NCI-H510A treated with DMSO at 0.1 percent for 48 hours (cell line): ENCODE results near the gene PIK3CB.
"Not testable (repeated sequence)": the region's sequence is repeated elsewhere in the genome, so short reads cannot be mapped to it uniquely, and the experiment has no call there.

Experiments
- DNase-seq: peaks from one replicate; lab custom pipeline; 2025; lab: John Stamatoyannopoulos, UW

Gene PIK3CB

GRCh38 chr3:138846824-138847223 is 12.1 kb upstream of the PIK3CB start:
- DNase-seq = not testable (repeated sequence)

GRCh38 chr3:138846262-138846791 is 11.6 kb upstream of the PIK3CB start:
- DNase-seq = no peak

DNA sequence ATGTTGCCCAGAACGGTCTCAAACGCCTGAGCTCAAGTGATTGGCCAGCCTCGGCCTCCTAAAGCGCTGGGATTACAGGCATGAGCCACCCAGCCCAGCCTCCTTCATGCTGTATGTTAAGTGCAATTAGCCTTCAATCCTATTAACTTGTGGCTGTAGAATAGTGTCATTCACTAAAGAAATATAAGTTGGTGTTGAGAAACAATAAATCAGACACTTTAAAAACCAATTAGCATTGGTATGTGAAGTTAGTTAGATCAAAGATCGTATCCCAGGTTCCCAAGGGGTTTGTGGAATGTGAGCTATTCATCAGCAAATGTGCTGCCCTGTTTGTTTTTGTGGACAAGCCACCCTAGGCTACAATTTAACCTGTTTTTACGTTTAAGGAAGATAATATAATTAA is 11.0 kb upstream of the PIK3CB start:
- DNase-seq = no peak

DNA sequence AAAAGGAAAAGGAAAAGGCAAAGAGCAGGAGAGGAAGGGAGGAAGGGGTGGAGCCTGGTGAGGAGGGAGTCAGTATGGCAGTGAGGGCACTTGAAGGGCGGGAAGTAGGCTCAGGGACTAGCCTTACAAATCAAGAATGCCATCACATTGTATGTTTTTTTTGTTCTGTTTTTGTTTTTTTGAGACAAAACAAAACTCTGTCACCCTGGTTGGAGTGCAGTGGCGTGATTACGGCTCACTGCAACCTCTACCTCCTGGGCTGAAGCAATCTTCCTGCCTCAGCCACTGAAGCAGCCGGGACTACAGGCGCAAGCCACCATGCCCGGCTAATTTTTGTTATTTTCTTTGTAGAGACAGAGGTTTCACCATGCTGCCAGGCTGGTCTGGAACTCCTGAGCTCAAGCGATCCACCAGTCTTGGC is 10.5 kb upstream of the PIK3CB start:
- no peak for DNase-seq

- no peak for DNase-seq
Observed at GRCh38 chr3:138842483-138843188, 7.9 kb upstream of the PIK3CB start.

DNA sequence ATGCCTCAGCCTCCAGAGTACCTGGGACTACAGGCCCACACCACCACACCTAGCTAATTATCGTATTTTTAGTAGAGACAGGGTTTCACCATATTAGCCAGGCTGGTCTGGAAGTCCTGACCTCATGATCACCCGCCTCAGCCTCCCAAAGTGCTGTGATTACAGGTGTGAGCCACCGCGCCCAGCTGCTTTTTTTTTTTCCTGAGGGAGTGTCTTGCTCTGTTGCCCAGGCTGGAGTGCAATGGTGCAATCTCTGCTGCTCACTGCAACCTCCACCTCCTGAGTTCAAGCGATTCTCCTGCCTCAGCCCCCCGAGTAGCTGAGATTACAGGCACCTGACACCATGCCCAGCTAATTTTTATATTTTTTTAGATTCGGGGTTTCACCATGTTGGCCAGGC is 3.7 kb upstream of the PIK3CB start:
- DNase-seq = not testable (repeated sequence)

DNA sequence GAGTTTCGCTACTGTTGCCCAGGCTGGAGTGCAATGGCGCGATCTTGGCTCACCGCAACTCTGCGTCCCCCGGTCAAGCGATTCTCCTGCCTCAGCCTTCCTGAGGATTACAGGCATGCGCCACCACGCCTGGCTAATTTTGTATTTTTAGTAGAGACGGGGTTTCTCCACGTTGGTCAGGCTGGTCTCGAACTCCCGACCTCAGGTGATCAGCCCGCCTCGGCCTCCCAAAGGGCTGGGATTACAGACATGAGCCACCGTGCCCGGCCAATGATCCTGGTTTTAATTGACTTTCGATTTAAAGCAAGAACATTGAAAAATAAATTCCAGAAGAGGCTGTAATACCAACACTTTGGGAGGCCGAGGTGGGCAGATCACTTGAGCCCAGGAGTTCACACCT is 1.1 kb upstream of the PIK3CB start:
- not testable (repeated sequence) for DNase-seq

DNA sequence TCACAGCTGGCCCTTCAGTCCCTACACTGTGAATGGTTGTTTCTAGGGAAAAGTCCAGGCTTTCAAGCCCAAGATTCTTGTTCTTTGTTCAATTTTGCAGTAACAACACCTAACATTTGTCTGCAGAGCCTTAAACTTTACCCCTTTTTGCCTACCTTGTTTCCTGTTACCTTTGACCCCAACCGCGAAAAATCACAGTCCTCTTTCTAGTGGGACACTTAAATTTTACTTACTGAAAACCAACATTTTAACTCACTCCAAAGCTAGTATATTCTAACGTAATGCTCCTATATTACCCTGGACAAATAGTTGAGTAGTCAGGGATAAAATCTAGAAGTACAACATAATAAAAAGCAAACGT is 649 bp upstream of the PIK3CB start:
- DNase-seq = no peak

- DNase-seq = no peak
Observed at GRCh38 chr3:138833899-138834595, 681 bp downstream of the PIK3CB start.

DNA sequence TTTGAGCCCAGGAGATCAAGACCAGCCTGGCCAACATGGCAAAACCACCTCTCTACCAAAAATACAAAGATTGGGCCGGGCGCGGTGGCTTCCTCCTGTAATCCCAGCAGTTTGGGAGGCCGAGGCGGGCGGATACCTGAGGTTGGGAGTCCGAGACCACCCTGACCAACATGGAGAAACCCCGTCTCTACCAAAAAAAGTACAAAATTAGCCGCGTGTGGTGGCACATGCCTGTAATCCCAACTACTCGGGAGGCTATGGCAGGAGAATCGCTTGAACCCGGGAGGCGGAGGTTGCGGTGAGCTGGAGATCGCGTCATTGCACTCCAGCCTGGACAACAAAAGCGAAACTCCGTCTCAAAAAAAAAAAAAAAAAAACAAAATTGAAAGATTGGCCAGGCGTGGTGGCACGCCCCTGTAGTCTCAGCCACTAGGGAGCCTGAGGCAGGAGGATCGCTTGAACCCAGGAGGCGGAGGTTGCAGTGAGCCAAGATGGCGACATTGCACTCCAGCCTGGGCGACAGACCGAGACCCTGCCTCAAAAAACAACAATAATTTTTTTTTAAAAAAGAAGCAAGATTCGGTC is 2.2 kb downstream of the PIK3CB start:
- DNase-seq = not testable (repeated sequence)

DNA sequence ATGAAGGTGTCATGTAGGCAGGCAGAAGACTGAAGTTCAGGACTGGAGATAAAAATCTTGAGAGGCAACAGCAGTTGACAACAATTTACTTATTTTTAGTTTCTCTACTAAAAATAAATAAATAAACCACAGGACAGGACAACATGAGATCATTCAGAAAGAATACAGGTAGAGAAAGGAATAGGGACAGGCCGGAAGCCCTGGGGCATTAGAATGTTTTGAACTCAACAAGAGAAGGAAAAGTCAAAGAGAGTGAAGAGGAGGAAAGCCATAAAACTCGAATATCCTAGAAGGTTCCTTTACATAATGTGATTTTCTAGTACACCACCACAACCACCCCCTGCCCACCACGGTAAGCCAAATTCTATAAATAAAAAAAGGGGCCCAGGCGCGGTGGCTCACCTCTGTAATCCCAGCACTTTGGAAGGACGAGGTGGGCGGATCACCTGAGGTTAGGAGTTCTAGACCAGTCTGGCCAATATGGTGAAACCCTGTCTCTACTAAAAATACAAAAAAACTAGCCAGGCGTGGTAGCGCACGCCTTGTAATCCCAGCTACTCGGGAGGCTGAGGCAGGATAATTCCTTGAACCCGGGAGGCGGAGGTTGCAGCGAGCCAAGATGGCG is 4.7 kb downstream of the PIK3CB start:
- DNase-seq = no peak

GRCh38 chr3:138829097-138829496 is 5.6 kb downstream of the PIK3CB start:
- no peak for DNase-seq

GRCh38 chr3:138827222-138827621 is 7.5 kb downstream of the PIK3CB start:
- DNase-seq = no peak

DNA sequence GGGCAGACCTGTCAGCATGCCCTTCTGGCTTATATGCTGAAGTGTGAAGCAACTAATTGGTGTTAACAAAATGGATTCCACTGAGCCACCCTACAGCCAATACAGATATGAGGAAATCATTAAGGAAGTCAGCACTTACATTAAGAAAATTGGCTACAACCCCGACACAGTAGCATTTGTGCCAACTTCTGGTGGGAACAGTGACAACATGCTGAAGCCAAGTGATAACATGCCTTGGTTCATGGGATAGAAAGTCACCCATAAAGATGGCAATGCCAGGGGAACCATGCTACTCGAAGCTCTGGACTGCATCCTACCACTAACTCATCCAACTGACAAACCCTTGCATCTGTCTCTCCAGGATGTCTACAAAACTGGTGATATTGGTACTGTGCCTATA is 9.4 kb downstream of the PIK3CB start:
- DNase-seq = no peak

DNA sequence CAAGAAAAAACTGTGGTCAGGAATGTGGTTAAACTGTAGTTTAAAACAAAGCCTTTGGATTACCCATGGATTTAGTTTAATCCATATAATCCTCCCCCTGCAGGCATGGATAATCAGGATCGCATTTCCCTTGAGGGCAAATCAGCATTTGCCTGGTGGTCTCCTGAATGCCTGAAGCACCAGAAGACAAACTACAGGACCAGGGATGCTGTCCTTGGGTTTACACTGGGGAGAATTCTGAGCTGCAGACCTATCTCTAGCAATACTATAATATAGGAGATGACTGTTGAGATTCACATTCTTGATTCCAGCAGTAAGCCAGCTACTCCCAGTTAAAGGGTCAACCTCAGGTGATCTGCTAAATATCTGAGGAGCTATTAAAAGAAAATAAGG is 10.6 kb downstream of the PIK3CB start:
- DNase-seq = no peak

DNA sequence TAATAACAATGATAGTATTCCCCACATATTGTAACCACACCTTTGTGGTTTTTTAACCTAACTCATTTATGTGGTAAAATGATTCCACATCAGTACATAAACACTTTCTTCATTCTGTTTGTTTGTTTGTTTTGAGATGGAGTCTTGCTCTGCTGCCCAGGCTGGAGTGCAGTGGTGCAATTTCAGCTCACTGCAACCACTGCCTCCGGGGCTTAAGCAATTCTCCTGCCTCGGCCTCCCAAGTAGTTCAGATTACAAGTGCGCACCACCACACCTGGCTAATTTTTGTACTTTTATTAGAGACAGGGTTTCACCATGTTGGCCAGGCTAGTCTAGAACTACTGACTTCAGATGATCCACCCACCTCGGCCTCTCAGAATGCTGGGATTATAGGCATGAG is 14.3 kb downstream of the PIK3CB start:
- DNase-seq = not testable (repeated sequence)

DNA sequence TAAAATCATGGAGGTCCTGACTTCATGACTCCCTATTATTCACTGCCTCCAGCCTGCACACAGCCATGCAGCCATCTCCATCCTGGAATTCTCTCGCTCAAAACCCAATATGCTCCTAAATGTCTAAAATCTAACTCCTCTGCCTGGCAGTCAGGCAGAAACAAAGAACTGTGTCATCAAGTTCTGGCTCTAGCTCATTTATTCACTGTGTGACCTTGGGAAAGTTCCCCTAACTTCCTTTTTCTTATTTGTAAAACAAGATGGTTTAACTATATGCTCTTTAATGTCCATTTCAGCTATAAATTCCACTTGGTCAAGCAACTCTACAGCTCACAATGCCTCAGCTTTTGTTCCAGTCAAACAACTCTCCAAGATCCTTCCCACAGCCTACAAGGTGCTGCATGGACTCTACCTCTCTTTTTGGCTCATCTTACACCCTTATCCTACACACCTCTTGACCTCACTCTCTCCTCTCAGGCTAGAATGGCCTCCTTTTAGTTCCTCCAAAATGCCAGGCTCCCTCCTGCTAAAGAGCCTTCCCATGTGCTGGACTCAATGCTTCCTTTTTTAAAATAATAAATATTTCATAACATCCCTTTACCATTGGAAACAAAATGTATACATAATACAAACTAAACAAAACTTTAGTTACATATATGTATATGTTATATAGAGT is 16.4 kb downstream of the PIK3CB start:
- no peak for DNase-seq

DNA sequence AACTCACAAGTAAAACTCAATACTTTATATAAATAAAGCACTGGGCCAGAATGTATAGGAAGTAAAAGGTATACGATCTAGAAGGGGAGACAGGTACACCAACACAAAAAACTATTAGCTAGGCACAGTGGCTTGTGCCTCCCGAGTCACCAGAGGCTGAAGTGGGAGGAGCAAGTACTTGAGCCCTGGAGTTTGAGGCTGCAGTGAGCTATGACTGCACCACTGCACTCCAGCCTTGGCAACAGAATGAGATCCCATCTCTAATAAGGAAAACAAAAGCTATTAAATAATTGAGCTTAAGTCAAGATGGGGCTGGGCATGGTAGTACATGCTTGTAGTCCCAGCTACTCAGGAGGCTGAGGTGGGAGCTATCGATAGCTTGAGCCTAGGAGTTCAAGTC is 17.0 kb downstream of the PIK3CB start:
- no peak for DNase-seq

DNA sequence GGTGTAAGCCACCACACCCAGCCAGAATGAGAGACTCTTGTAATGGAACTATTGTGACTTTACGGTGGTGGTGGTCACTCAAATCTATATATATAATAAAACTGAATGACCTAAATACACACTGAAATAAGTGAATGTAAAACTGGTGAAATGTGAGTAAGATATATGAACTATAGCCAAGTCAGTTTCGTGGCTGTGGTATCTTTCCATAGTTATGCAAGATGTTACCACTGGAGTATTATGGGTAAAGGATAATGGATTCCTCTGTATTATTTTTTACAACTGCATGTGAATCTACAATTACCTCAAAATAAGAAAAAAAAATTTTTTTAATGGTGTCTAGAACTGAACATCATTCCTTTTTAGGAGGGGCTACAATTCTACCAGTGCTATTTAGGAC is 21.9 kb downstream of the PIK3CB start:
- no peak for DNase-seq

DNA sequence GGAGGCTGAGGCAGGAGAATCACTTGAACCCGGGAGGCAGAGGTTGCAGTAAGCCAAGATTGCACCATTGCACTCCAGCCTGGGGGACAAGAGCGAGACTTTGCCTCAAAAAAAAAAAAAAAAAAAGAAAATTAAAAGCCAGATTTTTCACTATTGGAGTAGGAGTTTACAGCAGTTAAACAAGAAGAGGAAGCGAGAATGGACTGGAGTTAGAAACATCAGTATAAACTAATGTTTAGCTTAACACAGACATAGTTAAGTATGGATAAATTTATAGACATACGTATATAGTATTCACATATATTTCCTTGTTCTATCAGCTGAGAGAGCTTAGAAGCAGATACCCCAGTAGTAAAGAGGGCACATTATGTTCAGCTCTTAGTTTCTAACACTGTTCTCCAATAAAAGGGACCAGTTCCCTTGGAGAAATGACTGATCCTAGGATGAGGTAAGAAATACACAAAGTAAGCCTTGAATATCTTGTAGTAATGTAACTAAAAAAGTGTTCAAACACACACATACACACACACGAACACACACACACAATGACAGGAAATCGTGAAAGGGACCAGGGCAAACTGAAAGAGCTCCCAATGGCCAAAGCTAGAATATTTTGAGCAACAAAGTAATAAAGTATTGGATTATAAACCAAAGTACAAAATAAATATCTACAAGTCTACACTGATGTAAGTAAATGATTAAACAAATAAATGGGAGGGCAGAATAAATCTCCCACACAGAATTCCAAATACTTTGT is 25.1 kb downstream of the PIK3CB start:
- no peak for DNase-seq

GRCh38 chr3:138806376-138807080 is 28.2 kb downstream of the PIK3CB start:
- DNase-seq = no peak
